ENCODE data around the gene ERGIC1.

The ERGIC1 gene

GRCh38 chr5:172883066-172883465, 49.0 kb downstream of the ERGIC1 start:
- Histone ChIP-seq H4K20me1 (ENCODE audit: insufficient read depth) (no peaks in the 10 kb centered on the region), H3K27ac (no peak overlapping the region), H3K27me3 (ENCODE audit: insufficient read depth, low read depth) (no peaks in the 10 kb centered on the region), H3K9ac (no peak overlapping the region), H2AFZ (ENCODE audit: low read depth) (no peak overlapping the region), H3K4me3 (IDR thresholded peaks at IDR 0.05; ENCODE audit: insufficient read depth, low read depth, low read length) (no peak overlapping the region), H3K4me2 (no peak overlapping the region), H3K36me3 (ENCODE audit: insufficient read depth) (no peaks in the 10 kb centered on the region), H3K4me1 (ENCODE audit: low read depth, poor library complexity, severe bottlenecking) (peaks cover 18% of the 10 kb centered on the region), H3K79me2 (ENCODE audit: insufficient read depth, low read depth) (peaks cover 11% of the 10 kb centered on the region; the same call in 1 of the 2 replicates)
- TF ChIP-seq, protein P1, sequence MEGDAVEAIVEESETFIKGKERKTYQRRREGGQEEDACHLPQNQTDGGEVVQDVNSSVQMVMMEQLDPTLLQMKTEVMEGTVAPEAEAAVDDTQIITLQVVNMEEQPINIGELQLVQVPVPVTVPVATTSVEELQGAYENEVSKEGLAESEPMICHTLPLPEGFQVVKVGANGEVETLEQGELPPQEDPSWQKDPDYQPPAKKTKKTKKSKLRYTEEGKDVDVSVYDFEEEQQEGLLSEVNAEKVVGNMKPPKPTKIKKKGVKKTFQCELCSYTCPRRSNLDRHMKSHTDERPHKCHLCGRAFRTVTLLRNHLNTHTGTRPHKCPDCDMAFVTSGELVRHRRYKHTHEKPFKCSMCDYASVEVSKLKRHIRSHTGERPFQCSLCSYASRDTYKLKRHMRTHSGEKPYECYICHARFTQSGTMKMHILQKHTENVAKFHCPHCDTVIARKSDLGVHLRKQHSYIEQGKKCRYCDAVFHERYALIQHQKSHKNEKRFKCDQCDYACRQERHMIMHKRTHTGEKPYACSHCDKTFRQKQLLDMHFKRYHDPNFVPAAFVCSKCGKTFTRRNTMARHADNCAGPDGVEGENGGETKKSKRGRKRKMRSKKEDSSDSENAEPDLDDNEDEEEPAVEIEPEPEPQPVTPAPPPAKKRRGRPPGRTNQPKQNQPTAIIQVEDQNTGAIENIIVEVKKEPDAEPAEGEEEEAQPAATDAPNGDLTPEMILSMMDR (conservative IDR thresholded peaks at IDR 0.05; ENCODE audit: low read depth, low read length), result no peak

GRCh38 chr5:172885597-172886340, 51.7 kb downstream of the ERGIC1 start:
- Histone ChIP-seq H3K4me1 (ENCODE audit: low read depth, poor library complexity, severe bottlenecking) (peaks cover 14% of the 10 kb centered on the region), H3K4me3 (IDR thresholded peaks at IDR 0.05; ENCODE audit: insufficient read depth, low read depth, low read length) (no peak overlapping the region), H3K27me3 (ENCODE audit: insufficient read depth, low read depth) (no peaks in the 10 kb centered on the region), H3K27ac (no peak overlapping the region), H3K79me2 (ENCODE audit: insufficient read depth, low read depth) (peaks cover 6% of the 10 kb centered on the region; the same call in 1 of the 2 replicates), H3K36me3 (ENCODE audit: insufficient read depth) (no peaks in the 10 kb centered on the region), H4K20me1 (ENCODE audit: insufficient read depth) (no peaks in the 10 kb centered on the region), H3K4me2 (no peak overlapping the region), H2AFZ (ENCODE audit: low read depth) (no peak overlapping the region), H3K9ac (no peak overlapping the region)
- TF ChIP-seq, protein P1 (conservative IDR thresholded peaks at IDR 0.05; ENCODE audit: low read depth, low read length), result no peak

GRCh38 chr5:172886476-172886875, 52.4 kb downstream of the ERGIC1 start:
- H3K36me3 ChIP-seq (ENCODE audit: insufficient read depth), result no peaks in the 10 kb centered on the region
- H4K20me1 ChIP-seq (ENCODE audit: insufficient read depth), result no peaks in the 10 kb centered on the region
- no peak overlapping the region for H3K27ac ChIP-seq
- TF ChIP-seq, protein P1 (conservative IDR thresholded peaks at IDR 0.05; ENCODE audit: low read depth, low read length), result no peak
- peaks cover 5% of the 10 kb centered on the region; the same call in 1 of the 2 replicates for H3K79me2 ChIP-seq (ENCODE audit: insufficient read depth, low read depth)
- H3K4me2 ChIP-seq, result no peak overlapping the region
- H2AFZ ChIP-seq (ENCODE audit: low read depth), result no peak overlapping the region
- no peaks in the 10 kb centered on the region for H3K27me3 ChIP-seq (ENCODE audit: insufficient read depth, low read depth)
- peaks cover 7% of the 10 kb centered on the region for H3K4me1 ChIP-seq (ENCODE audit: low read depth, poor library complexity, severe bottlenecking)
- no peak overlapping the region for H3K4me3 ChIP-seq (IDR thresholded peaks at IDR 0.05; ENCODE audit: insufficient read depth, low read depth, low read length)
- no peak overlapping the region for H3K9ac ChIP-seq

DNA sequence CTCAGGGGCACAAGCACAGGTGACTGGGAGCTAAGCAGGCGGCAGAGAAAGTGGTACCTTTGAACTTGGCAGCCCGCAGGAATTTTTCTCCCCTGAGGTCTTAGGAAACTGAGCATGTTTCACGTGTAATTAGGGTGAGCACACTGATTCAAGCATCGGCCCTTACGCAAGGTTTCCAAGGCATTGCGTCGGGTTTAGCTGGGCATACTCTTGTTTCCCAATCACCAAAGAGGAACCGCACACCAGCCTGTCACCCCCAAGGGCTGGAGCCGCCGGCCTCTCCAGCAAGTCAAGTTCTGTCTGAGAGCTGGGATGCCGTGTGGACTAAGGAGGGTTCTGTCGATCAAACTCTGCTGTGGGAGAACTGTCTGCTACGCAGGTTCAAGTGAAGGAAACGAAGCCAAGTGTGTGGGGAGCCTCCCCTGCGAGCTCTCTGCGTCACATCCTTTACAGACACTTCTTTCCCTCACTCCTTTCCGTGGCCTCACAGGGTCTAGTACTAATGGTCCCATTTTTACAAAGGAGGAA, 53.0 kb downstream of the ERGIC1 start:
- no peak overlapping the region for H3K4me3 ChIP-seq (IDR thresholded peaks at IDR 0.05; ENCODE audit: insufficient read depth, low read depth, low read length)
- peaks cover 1% of the 10 kb centered on the region for H3K4me1 ChIP-seq (ENCODE audit: low read depth, poor library complexity, severe bottlenecking)
- TF ChIP-seq, protein P1 (conservative IDR thresholded peaks at IDR 0.05; ENCODE audit: low read depth, low read length), result no peak
- no peaks in the 10 kb centered on the region for H3K27me3 ChIP-seq (ENCODE audit: insufficient read depth, low read depth)
- H3K79me2 ChIP-seq (ENCODE audit: insufficient read depth, low read depth), result peaks cover 5% of the 10 kb centered on the region; the same call in 1 of the 2 replicates
- no peak overlapping the region for H3K27ac ChIP-seq
- no peak overlapping the region for H2AFZ ChIP-seq (ENCODE audit: low read depth)
- no peak overlapping the region for H3K9ac ChIP-seq
- no peaks in the 10 kb centered on the region for H3K36me3 ChIP-seq (ENCODE audit: insufficient read depth)
- H3K4me2 ChIP-seq, result no peak overlapping the region
- no peaks in the 10 kb centered on the region for H4K20me1 ChIP-seq (ENCODE audit: insufficient read depth)

All from KMS-11 (cell line).